ENCODE data around the gene GABBR1. TPM values are rescaled to one million over a fixed set of nuclear protein-coding genes. Genes with fewer than 3 reads are reported as not detected.

The GABBR1 gene
- polyA plus RNA-seq, 1 of the 3 experiments (the other 2 are of a cell fraction), result 26.8 TPM

DNA sequence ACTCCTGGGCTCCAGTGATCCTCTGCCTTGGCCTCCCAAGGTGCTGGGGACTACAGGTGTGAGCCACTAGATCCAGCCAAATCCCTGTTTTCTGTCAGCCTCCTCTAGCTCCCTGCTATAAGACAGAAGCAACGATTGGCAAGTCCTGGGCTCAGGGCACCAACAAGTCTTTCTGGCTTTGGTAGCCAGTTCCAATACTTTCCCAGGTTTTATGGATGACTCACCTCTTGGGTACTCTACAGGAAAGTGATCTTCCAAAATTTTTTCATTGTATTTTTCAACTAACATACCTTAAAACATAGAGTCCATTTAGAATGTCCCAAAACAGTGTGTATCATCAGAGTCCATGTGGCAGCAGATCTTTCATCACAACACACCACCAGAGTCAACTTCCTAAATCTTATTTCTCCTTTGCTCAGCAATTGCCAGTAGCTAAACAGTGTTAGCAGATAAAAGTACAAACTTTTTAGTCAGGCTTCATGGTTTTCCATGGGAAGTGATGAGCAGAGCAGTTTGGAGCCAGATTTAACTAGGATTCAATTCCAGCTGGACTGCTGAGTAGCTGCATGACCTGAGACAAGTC, 13.3 kb downstream of the GABBR1 start:
- TF ChIP-seq YY1 (IDR thresholded peaks at IDR 0.05; ENCODE audit: low read depth) (no peak), SMC3 (IDR thresholded peaks at IDR 0.05; ENCODE audit: low read depth, low read length) (no peak), ELF1 (IDR thresholded peaks at IDR 0.05) (no peak), CHD2 (IDR thresholded peaks at IDR 0.05; ENCODE audit: low read length, partially characterized antibody) (no peak), RCOR1 (IDR thresholded peaks at IDR 0.05; ENCODE audit: low read length) (no peak), MEF2A (IDR thresholded peaks at IDR 0.05; ENCODE audit: borderline replicate concordance, low read depth) (no peak), EZH2phosphoT487 (IDR thresholded peaks at IDR 0.05; ENCODE audit: borderline replicate concordance, low read depth) (no peak), NFIC (IDR thresholded peaks at IDR 0.05; ENCODE audit: borderline replicate concordance) (no peak), RXRA (IDR thresholded peaks at IDR 0.05; ENCODE audit: borderline replicate concordance, low read depth) (no peak), RFX5 (IDR thresholded peaks at IDR 0.05; ENCODE audit: low read length) (no peak), TEAD4 (IDR thresholded peaks at IDR 0.05; ENCODE audit: borderline replicate concordance, insufficient read depth) (no peak), SIN3A (IDR thresholded peaks at IDR 0.05; ENCODE audit: borderline replicate concordance, low read depth, low read length) (no peak)
- TF ChIP-seq, protein P1, sequence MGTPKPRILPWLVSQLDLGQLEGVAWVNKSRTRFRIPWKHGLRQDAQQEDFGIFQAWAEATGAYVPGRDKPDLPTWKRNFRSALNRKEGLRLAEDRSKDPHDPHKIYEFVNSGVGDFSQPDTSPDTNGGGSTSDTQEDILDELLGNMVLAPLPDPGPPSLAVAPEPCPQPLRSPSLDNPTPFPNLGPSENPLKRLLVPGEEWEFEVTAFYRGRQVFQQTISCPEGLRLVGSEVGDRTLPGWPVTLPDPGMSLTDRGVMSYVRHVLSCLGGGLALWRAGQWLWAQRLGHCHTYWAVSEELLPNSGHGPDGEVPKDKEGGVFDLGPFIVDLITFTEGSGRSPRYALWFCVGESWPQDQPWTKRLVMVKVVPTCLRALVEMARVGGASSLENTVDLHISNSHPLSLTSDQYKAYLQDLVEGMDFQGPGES (IDR thresholded peaks at IDR 0.05; ENCODE audit: low read depth, low read length), result no peak
- TF ChIP-seq, protein P2, sequence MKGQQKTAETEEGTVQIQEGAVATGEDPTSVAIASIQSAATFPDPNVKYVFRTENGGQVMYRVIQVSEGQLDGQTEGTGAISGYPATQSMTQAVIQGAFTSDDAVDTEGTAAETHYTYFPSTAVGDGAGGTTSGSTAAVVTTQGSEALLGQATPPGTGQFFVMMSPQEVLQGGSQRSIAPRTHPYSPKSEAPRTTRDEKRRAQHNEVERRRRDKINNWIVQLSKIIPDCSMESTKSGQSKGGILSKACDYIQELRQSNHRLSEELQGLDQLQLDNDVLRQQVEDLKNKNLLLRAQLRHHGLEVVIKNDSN (IDR thresholded peaks at IDR 0.05; ENCODE audit: borderline replicate concordance, low read depth), result no peak
- TF ChIP-seq, protein P3, sequence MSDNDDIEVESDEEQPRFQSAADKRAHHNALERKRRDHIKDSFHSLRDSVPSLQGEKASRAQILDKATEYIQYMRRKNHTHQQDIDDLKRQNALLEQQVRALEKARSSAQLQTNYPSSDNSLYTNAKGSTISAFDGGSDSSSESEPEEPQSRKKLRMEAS (IDR thresholded peaks at IDR 0.05; ENCODE audit: low read depth), result no peak
- WGBS (ENCODE audit: low lambda C conversion rate), result 71% methylated on average over 1 of the region's 1 CpG
- H3F3A ChIP-seq (replicated peaks; ENCODE audit: insufficient read depth), result no peaks in the 10 kb centered on the region
- no peaks in the 10 kb centered on the region for H3K9me3 ChIP-seq
- ChIA-PET POLR2A (interaction anchor here (1.2 to 1.3 kb wide), 2 partner anchors 13 kb away, joined by 3 read pairs; partner anchors contain the start of gene GABBR1), CTCF (interaction anchor here (0.7 kb wide), 2 partner anchors 9 to 34 kb away, joined by 3 to 4 read pairs; no protein-coding TSS in a partner anchor)
- H3K4me1 ChIP-seq (ENCODE audit: control insufficient read depth in 1 of 2, insufficient read depth in 2 of 2, low read depth in 1 of 2, low read length in 1 of 2), result no peaks in the 10 kb centered on the region
- H3K36me3 ChIP-seq (replicated peaks in 1 of 2; ENCODE audit: control insufficient read depth in 1 of 2, insufficient read depth in 2 of 2, low read length in 1 of 2), result peaks cover 16 to 63% of the 10 kb centered on the region in 2 experiments
- H2AFZ ChIP-seq (ENCODE audit: low read depth), result no peak overlapping the region
- H3K79me2 ChIP-seq (ENCODE audit: insufficient read depth), result no peaks in the 10 kb centered on the region
- H3K27me3 ChIP-seq (ENCODE audit: insufficient read depth), result no peaks in the 10 kb centered on the region
- no peak overlapping the region for H3K4me2 ChIP-seq
- H3K9me2 ChIP-seq, result no peaks in the 10 kb centered on the region
- no peak overlapping the region for H3K4me3 ChIP-seq (ENCODE audit: low read depth in 2 of 2, low read length in 1 of 2)
- DNase-seq, result no peak
- H3K27ac ChIP-seq (ENCODE audit: low read depth in 2 of 2, low read length in 1 of 2), result no peak overlapping the region
- no peak overlapping the region for H3K9ac ChIP-seq
- H4K20me1 ChIP-seq (ENCODE audit: insufficient read depth), result no peaks in the 10 kb centered on the region
